Transverse colon (tissue), 4 donors: Measurements from ENCODE around the gene PRSS38.

Source experiments
- POLR2A ChIP-seq: fragments of 450-650 bp; IDR thresholded peaks from one replicate; pipeline ENCODE4 v1.6.1; 2016; ENCODE audit warnings: antibody characterized with exemption, mild to moderate bottlenecking, moderate library complexity
- POLR2AphosphoS5 ChIP-seq, 3 donors: sonication (generic); formaldehyde crosslinking; IDR thresholded peaks; one replicate each; pipeline ENCODE4 v1.6.1; 2016; ENCODE audit warnings: antibody characterized with exemption in 3 of 3
- TF ChIP-seq, protein P1 (sequence below), 5 experiments: fragments of 200-600 bp in 3 of 5; fragments of 450-650 bp in 2 of 5; sonication (generic) in 3 of 5; IDR thresholded peaks; 1 replicate in 2 of 5; 2 replicates in 3 of 5; pipeline ENCODE4 v1.5.1; 2016 to 2017; ENCODE audit warnings: antibody characterized with exemption in 5 of 5, inconsistent platforms in 3 of 5, mild to moderate bottlenecking in 2 of 5, moderate library complexity in 1 of 5

DNA sequence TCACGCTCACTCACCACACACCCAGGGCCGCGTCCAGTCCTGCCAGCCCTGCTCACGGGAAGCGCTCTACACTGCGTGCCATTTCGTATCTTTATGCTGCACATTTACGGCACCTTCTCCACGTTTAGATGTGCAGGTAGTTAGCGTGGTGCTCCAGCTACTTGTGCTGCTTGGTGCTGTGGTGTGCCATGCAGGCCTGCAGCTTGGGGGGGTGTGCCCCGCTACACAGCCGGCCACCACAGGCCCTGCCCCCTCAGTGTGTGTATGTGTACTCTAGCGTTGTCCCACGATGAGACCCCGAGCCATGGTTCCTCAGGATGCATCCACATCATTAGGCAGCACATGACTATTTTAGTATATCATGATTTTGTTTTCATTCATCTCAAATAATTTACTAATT is 41.9 kb upstream of the PRSS38 start:
- TF ChIP-seq, protein P1, sequence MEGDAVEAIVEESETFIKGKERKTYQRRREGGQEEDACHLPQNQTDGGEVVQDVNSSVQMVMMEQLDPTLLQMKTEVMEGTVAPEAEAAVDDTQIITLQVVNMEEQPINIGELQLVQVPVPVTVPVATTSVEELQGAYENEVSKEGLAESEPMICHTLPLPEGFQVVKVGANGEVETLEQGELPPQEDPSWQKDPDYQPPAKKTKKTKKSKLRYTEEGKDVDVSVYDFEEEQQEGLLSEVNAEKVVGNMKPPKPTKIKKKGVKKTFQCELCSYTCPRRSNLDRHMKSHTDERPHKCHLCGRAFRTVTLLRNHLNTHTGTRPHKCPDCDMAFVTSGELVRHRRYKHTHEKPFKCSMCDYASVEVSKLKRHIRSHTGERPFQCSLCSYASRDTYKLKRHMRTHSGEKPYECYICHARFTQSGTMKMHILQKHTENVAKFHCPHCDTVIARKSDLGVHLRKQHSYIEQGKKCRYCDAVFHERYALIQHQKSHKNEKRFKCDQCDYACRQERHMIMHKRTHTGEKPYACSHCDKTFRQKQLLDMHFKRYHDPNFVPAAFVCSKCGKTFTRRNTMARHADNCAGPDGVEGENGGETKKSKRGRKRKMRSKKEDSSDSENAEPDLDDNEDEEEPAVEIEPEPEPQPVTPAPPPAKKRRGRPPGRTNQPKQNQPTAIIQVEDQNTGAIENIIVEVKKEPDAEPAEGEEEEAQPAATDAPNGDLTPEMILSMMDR (IDR thresholded peaks at IDR 0.05), result no peak
- no peak for TF ChIP-seq POLR2AphosphoS5 (IDR thresholded peaks at IDR 0.05)
- no peak for TF ChIP-seq POLR2A
